Nephron progenitor cell (in vitro differentiated cells): ENCODE data around the gene ITPK1.
A peak's percentile ranks its signal among the peaks of the same experiment; 100 is the strongest.

Source experiments
- DNase-seq: peaks from one replicate; pipeline ENCODE4 v3.0.0; 2021
- H3K27ac Mint-ChIP-seq: 2 replicates; pipeline ENCODE4 v1.8.0; 2021; ENCODE audit warnings: mild to moderate bottlenecking, moderate library complexity, mixed read lengths
- H3K27me3 Mint-ChIP-seq: 2 replicates; pipeline ENCODE4 v1.8.0; 2021; ENCODE audit warnings: mild to moderate bottlenecking, low read depth, mixed read lengths; ENCODE audit not compliant: poor library complexity
- H3K36me3 Mint-ChIP-seq: 2 replicates; pipeline ENCODE4 v1.8.0; 2021; ENCODE audit warnings: low read depth, mixed read lengths
- H3K4me1 Mint-ChIP-seq: 2 replicates; pipeline ENCODE4 v1.8.0; 2021; ENCODE audit warnings: mixed read lengths
- H3K4me3 Mint-ChIP-seq: 2 replicates; pipeline ENCODE4 v1.8.0; 2021; ENCODE audit warnings: mild to moderate bottlenecking, moderate library complexity, mixed read lengths
- H3K9me3 Mint-ChIP-seq: 2 replicates; pipeline ENCODE4 v1.8.0; 2021; ENCODE audit warnings: mild to moderate bottlenecking, moderate library complexity, mixed read lengths
- TF ChIP-seq, protein P1 (sequence below): fragments of 200-600 bp; sonication (generic); IDR thresholded peaks from 2 replicates; pipeline ENCODE4 v1.5.0; 2021; ENCODE audit warnings: antibody characterized with exemption

ITPK1 gene

DNA sequence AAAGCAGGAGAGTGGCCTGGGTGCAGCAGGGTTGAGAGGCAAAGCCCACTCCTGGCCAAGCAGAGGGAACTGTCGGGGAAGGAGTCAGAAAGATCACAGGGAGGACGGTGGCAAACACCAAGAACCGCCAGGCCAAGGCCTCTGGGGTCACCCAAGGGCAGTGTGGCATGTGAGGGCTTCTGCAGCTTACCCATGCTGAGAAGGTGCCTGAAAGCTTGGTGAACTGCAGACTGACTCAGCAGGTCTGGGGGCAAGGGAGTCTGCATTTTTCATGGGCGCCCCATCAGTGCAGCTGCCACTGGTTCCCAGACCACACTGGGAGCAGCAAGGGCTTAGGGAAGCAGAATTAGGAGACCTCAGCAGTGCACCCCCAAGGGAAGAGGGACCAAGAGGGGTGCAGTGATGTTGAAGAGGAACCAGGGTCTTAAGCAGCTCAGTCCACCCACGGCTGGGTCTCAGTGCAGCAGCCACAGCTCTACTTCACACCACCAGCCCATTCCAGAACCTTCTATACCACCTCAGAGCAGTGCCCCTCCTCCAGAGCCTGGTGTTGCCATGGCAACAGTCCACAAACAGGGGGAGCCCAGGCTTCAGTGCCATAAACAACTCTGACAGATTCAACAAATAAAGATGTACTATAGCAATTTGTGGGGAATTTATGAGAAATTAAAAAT lies 59.4 kb downstream of the ITPK1 start:
- no peak overlapping the region for H3K27ac Mint-ChIP-seq
- peaks cover 53% of the 10 kb centered on the region for H3K4me1 Mint-ChIP-seq
- no peaks in the 10 kb centered on the region for H3K36me3 Mint-ChIP-seq

DNA sequence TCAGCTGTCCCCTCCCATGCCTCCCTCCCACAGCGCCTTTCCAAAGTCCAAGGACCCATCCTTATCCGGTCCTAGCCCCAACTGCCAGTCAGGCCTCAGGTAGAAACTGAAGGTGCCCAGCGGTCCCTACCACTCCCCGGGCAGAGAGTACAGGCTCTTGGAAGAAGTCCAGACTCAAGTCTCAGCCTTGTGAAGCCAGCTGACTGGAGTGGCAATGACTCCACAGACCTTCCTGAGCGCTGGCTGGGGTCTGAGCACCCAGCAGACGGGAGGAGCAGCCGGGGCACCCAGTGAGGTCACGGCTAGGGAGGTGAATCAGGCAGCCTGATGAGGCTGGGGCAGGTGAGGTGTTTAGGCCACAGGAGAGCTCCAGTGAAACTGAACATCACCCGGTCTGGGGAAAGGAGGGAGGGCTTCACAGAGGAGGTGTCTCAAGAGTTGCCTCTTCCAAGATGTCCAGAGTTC lies 60.0 kb downstream of the ITPK1 start:
- Mint-ChIP-seq H3K27me3 (peaks cover 3% of the 10 kb centered on the region), H3K36me3 (no peaks in the 10 kb centered on the region), H3K4me1 (peaks cover 53% of the 10 kb centered on the region), H3K27ac (no peak overlapping the region), H3K4me3 (no peak overlapping the region), H3K9me3 (no peaks in the 10 kb centered on the region)
- no peak for DNase-seq
- TF ChIP-seq, protein P1, sequence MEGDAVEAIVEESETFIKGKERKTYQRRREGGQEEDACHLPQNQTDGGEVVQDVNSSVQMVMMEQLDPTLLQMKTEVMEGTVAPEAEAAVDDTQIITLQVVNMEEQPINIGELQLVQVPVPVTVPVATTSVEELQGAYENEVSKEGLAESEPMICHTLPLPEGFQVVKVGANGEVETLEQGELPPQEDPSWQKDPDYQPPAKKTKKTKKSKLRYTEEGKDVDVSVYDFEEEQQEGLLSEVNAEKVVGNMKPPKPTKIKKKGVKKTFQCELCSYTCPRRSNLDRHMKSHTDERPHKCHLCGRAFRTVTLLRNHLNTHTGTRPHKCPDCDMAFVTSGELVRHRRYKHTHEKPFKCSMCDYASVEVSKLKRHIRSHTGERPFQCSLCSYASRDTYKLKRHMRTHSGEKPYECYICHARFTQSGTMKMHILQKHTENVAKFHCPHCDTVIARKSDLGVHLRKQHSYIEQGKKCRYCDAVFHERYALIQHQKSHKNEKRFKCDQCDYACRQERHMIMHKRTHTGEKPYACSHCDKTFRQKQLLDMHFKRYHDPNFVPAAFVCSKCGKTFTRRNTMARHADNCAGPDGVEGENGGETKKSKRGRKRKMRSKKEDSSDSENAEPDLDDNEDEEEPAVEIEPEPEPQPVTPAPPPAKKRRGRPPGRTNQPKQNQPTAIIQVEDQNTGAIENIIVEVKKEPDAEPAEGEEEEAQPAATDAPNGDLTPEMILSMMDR = no peak

More for the DNA sequence above, 59.4 kb downstream of the ITPK1 start:
- H3K27me3 Mint-ChIP-seq = peaks cover 7% of the 10 kb centered on the region
- no peaks in the 10 kb centered on the region for H3K9me3 Mint-ChIP-seq
- peak; percentile 50 for DNase-seq
- no peak overlapping the region for H3K4me3 Mint-ChIP-seq
- TF ChIP-seq, protein P1 = no peak

DNA sequence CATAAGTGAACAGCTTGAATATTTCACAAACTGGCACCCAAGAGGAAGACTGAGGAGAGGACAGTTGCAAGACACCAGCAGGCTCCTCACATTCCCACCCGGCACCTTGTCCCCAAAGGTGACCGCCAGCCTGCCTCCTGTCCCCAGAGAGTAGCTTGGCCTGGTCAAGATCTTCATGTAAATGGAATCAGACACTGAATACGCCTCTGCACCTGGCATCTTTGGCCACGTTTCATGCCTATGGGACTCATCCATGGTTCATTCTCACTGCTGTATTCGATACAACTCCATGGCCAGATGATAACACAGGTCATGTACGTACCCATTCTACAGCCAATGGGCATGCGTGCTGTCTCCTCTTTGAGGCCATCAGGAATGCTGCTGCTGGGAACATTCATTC lies 60.8 kb downstream of the ITPK1 start:
- Mint-ChIP-seq H3K36me3 (no peaks in the 10 kb centered on the region), H3K27ac (no peak overlapping the region)
- TF ChIP-seq, protein P1 = no peak

DNA sequence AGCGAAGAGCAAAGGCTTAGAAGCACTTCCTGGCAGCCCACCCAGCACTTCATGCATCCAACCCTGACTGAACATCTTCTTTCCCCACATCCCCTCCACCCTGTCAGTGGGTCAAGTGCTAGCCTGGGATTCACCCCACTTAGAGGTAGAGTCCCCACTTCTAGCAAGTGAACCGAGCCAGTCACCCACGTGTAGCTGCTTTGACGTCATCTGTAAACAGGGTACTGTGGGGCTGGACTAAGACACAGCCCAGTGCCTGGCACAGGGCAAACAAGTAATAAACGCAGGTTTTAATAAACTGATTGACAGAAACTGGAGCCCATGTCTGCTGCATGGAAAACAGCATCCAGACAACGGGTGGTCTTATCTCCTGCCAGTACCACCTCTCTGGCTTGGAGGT lies 61.7 kb downstream of the ITPK1 start:
- H3K27ac Mint-ChIP-seq = no peak overlapping the region
- TF ChIP-seq, protein P1 = no peak
- no peak for DNase-seq
- H3K4me1 Mint-ChIP-seq = peaks cover 60% of the 10 kb centered on the region
- no peaks in the 10 kb centered on the region for H3K36me3 Mint-ChIP-seq
- H3K9me3 Mint-ChIP-seq = no peaks in the 10 kb centered on the region
- H3K27me3 Mint-ChIP-seq = peaks cover 9% of the 10 kb centered on the region
- H3K4me3 Mint-ChIP-seq = no peak overlapping the region

More for the DNA sequence above, 60.8 kb downstream of the ITPK1 start:
- Mint-ChIP-seq H3K4me1 (peaks cover 53% of the 10 kb centered on the region), H3K9me3 (no peaks in the 10 kb centered on the region), H3K4me3 (no peak overlapping the region), H3K27me3 (peaks cover 6% of the 10 kb centered on the region)
- no peak for DNase-seq

GRCh38 chr14:93051600-93052546 lies 63.9 kb downstream of the ITPK1 start:
- Mint-ChIP-seq H3K27ac (no peak overlapping the region), H3K27me3 (peaks cover 9% of the 10 kb centered on the region), H3K4me3 (no peak overlapping the region), H3K4me1 (peaks cover 56% of the 10 kb centered on the region), H3K36me3 (no peaks in the 10 kb centered on the region), H3K9me3 (no peaks in the 10 kb centered on the region)
- no peak for DNase-seq
- TF ChIP-seq, protein P1 = no peak
